ENCODE measurements around the gene SEC61A2.
A peak's percentile ranks its signal among the peaks of the same experiment; 100 is the strongest.

SEC61A2 gene

DNA sequence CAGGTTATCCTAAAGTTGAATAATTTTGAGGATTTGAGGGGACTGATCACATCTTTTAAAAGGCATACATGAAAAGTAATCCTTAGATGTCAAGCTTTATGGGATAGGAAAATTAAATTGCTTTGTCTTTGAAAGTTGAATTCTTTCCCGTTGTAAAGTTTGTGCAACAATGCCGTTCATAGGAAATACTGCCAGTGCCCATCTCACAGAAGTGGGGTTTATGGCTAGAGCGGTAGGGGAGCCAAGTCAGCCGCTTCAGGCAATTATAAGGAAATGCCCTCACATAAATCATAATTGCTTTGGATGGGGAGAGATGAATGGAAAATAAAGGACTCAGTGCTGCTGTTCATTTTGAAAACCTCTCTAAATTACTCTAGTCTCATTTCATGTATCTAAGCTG is 84.6 kb downstream of the SEC61A2 start:
- TF ChIP-seq, protein P1, sequence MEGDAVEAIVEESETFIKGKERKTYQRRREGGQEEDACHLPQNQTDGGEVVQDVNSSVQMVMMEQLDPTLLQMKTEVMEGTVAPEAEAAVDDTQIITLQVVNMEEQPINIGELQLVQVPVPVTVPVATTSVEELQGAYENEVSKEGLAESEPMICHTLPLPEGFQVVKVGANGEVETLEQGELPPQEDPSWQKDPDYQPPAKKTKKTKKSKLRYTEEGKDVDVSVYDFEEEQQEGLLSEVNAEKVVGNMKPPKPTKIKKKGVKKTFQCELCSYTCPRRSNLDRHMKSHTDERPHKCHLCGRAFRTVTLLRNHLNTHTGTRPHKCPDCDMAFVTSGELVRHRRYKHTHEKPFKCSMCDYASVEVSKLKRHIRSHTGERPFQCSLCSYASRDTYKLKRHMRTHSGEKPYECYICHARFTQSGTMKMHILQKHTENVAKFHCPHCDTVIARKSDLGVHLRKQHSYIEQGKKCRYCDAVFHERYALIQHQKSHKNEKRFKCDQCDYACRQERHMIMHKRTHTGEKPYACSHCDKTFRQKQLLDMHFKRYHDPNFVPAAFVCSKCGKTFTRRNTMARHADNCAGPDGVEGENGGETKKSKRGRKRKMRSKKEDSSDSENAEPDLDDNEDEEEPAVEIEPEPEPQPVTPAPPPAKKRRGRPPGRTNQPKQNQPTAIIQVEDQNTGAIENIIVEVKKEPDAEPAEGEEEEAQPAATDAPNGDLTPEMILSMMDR (IDR thresholded peaks at IDR 0.05; ENCODE audit: insufficient read depth, low read length, missing control alignments), result no peak
- DNase-seq (ENCODE audit: low read depth, low spot score), result no peak
- no peak overlapping the region for H3K4me3 ChIP-seq (ENCODE audit: low read depth, low read length)
- ChIA-PET CTCF (interaction anchor here (0.6 to 7.2 kb wide), 35 partner anchors 10 to 1090 kb away, joined by 3 to 156 read pairs (median 5); partner anchors contain the start of genes CDC123 and NUDT5), POLR2A (no interaction called here)

DNA sequence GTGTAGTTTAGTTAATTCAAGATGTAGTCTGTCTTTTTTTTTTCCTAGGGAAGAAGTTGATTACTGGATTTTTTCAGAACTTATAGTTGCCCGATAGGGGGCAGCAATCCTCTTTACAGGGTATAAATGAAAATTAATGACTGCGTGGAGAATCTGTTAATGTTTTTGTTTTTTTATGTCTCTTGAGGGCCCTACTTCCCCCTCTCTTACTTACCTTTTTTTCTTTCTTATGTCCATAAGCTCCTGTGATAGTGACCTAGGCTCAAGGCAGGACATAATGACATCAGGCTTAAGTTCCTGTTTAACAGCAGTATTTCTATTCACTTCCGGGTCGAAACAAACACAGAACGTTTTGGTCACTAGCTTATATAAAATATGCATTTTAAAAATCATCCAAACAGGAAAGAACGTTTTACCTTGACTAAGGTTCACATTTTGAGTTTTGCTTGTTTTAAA is 85.3 kb downstream of the SEC61A2 start:
- TF ChIP-seq, protein P1 (IDR thresholded peaks at IDR 0.05; ENCODE audit: insufficient read depth, low read length, missing control alignments), result peak; percentile 17
- ChIA-PET CTCF (interaction anchor here (0.6 to 7.2 kb wide), 57 partner anchors 9 to 1090 kb away, joined by 3 to 156 read pairs (median 4); partner anchors contain the start of genes CDC123, NUDT5 and OPTN), POLR2A (no interaction called here)
- DNase-seq (ENCODE audit: low read depth, low spot score), result no peak
- no peak overlapping the region for H3K4me3 ChIP-seq (ENCODE audit: low read depth, low read length)
